SJCRH30 (cell line): Measurements from ENCODE around the gene SLC24A1. TPM values are rescaled to one million over a fixed set of nuclear protein-coding genes. Genes with fewer than 3 reads are reported as not detected.

ENCODE experiments used
- DNase-seq, 2 experiments: peaks; one replicate each; pipeline ENCODE4 v3.0.0-alpha.2; 2015 to 2020
- H3K27ac ChIP-seq: fragments of 250-450 bp; sonication (Bioruptor Pico); 2 replicates; pipeline ENCODE4 v1.5.1; 2020; ENCODE audit warnings: mild to moderate bottlenecking, moderate library complexity
- H3K27me3 ChIP-seq: fragments of 250-450 bp; sonication (Bioruptor Pico); 2 replicates; pipeline ENCODE4 v1.5.1; 2020; ENCODE audit warnings: mild to moderate bottlenecking, moderate library complexity
- H3K36me3 ChIP-seq: fragments of 250-450 bp; sonication (Bioruptor Pico); 2 replicates; pipeline ENCODE4 v1.5.1; 2020; ENCODE audit warnings: mild to moderate bottlenecking, moderate library complexity
- H3K4me1 ChIP-seq: fragments of 250-450 bp; sonication (Bioruptor Pico); 2 replicates; pipeline ENCODE4 v1.5.1; 2020; ENCODE audit warnings: mild to moderate bottlenecking, moderate library complexity
- H3K4me3 ChIP-seq: fragments of 250-450 bp; sonication (Bioruptor Pico); 2 replicates; pipeline ENCODE4 v1.5.1; 2020; ENCODE audit warnings: mild to moderate bottlenecking, moderate library complexity
- H3K9me3 ChIP-seq: fragments of 250-450 bp; sonication (Bioruptor Pico); replicated peaks from 2 replicates; pipeline ENCODE4 v1.5.1; 2020; ENCODE audit warnings: mild to moderate bottlenecking, moderate library complexity
- total RNA-seq: library from RNA; depleted of rRNA; stranded (reverse); fragments of >200 nt; shearing (Covaris generic); gene quantifications from 2 replicates; pipeline ENCODE4 v1.2.3, GENCODE V29; 2014; rRNA removed

The SLC24A1 gene
- 3.6 and 4.4 TPM in 2 replicates for total RNA-seq

- Histone ChIP-seq H3K4me1 (no peaks in the 10 kb centered on the region), H3K27ac (no peak within 1 kb of the TSS), H3K9me3 (no peaks in the 10 kb centered on the region), H3K4me3 (no peak within 1 kb of the TSS), H3K36me3 (no peaks in the 10 kb centered on the region), H3K27me3 (no peaks in the 10 kb centered on the region)
- no peak for DNase-seq
Observed at GRCh38 chr15:65621638-65622037, at the start of gene SLC24A1. Gene SLC24A1, plus strand, starts transcription at chr15:65621938. Its CDS starts 2,143 bp downstream, at chr15:65624081.

DNA sequence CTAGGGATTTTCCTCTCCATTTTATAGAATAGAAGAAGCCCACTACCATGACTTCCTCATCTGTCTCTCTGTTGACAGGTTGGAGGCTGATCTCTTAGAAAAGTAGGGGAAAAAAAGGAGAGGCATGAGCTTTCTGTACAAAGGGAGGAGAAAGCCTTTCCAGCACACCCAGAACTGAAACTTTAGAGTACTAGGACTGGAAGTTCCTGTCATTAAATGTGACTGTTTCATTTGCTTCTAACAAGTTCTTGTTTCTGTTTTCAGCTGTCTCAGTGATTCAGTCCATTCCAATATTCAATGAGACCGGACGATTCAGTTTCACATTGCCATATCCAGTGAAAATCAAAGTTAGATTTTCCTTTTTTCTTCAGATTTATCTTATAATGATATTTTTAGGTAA, 49.8 kb upstream of the SLC24A1 start:
- Histone ChIP-seq H3K4me1 (no peaks in the 10 kb centered on the region), H3K9me3 (no peaks in the 10 kb centered on the region), H3K36me3 (peaks cover 69% of the 10 kb centered on the region), H3K4me3 (no peak overlapping the region), H3K27me3 (no peaks in the 10 kb centered on the region), H3K27ac (no peak overlapping the region)
- no peak for DNase-seq

- Histone ChIP-seq H3K9me3 (no peaks in the 10 kb centered on the region), H3K4me1 (no peaks in the 10 kb centered on the region), H3K27ac (no peak overlapping the region), H3K27me3 (no peaks in the 10 kb centered on the region), H3K36me3 (peaks cover 46% of the 10 kb centered on the region), H3K4me3 (no peak overlapping the region)
- DNase-seq: no peak
Observed at GRCh38 chr15:65576664-65577063, 45.1 kb upstream of the SLC24A1 start.

DNA sequence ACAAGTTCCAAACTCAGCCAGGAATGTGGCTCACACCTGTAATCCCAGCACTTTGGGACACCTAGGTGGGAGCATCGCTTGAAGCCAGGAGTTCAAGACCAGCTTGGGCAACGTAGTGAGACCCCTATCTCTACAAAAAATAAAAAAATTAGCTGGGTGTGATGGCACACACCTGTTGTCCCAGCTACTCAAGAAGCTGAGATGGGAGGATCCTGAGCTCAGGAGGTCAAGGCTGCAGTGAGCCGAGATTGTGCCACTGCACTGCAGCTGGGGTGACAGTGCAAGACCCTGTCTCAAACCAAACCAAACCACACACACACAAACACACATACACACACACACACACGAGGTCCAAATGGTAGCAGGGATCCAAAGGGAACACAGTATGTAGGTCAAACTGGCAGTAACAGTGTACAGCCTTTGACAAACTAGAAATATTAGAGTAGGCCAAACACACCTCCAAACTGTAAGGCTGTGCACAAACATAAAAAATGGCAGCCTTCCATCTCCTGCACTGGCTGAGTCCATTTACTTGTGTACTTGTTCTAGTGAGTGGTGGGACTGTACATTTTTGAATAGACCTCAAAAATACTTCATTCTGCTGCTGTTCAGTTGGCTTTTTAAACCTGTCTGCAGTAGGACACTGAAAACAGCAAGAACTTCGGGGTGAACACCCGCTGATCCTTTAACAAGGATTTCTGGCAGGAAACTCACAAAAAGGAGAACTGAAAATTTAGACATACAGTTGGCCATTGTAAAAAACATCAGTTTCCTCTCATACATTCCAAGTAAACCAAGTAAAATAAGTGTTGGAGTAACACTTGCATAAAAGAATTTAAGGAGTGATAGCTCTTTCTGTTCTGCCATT, 44.4 kb upstream of the SLC24A1 start:
- DNase-seq: no peak
- no peak overlapping the region for H3K4me3 ChIP-seq
- H3K36me3 ChIP-seq: peaks cover 40% of the 10 kb centered on the region
- H3K9me3 ChIP-seq: no peaks in the 10 kb centered on the region
- H3K27me3 ChIP-seq: no peaks in the 10 kb centered on the region
- no peak overlapping the region for H3K27ac ChIP-seq
- H3K4me1 ChIP-seq: no peaks in the 10 kb centered on the region

GRCh38 chr15:65578904-65579728, 42.6 kb upstream of the SLC24A1 start:
- H3K36me3 ChIP-seq: peaks cover 43% of the 10 kb centered on the region

GRCh38 chr15:65579762-65580161, 42.0 kb upstream of the SLC24A1 start:
- Histone ChIP-seq H3K9me3 (no peaks in the 10 kb centered on the region), H3K4me3 (no peak overlapping the region), H3K27me3 (no peaks in the 10 kb centered on the region), H3K27ac (no peak overlapping the region), H3K36me3 (peaks cover 45% of the 10 kb centered on the region), H3K4me1 (peaks cover 13% of the 10 kb centered on the region)
- DNase-seq: no peak

More at GRCh38 chr15:65578904-65579728, 42.6 kb upstream of the SLC24A1 start:
- Histone ChIP-seq H3K4me3 (no peak overlapping the region), H3K9me3 (no peaks in the 10 kb centered on the region), H3K4me1 (peaks cover 12% of the 10 kb centered on the region), H3K27me3 (no peaks in the 10 kb centered on the region), H3K27ac (no peak overlapping the region)
- no peak for DNase-seq

GRCh38 chr15:65580287-65580686, 41.5 kb upstream of the SLC24A1 start:
- peaks cover 13% of the 10 kb centered on the region for H3K4me1 ChIP-seq
- H3K36me3 ChIP-seq: peaks cover 45% of the 10 kb centered on the region
- H3K9me3 ChIP-seq: no peaks in the 10 kb centered on the region
- H3K4me3 ChIP-seq: no peak overlapping the region
- DNase-seq: no peak
- H3K27me3 ChIP-seq: no peaks in the 10 kb centered on the region
- no peak overlapping the region for H3K27ac ChIP-seq

- peaks cover 13% of the 10 kb centered on the region for H3K4me1 ChIP-seq
- no peaks in the 10 kb centered on the region for H3K9me3 ChIP-seq
- H3K4me3 ChIP-seq: no peak overlapping the region
- H3K27ac ChIP-seq: peak overlapping the region; percentile 6; the same call in 1 of the 2 replicates
- peaks cover 27% of the 10 kb centered on the region for H3K36me3 ChIP-seq
- DNase-seq: peak; percentile 65 to 83
- H3K27me3 ChIP-seq: no peaks in the 10 kb centered on the region
Observed at GRCh38 chr15:65583701-65584100, 38.0 kb upstream of the SLC24A1 start.

- Histone ChIP-seq H3K27me3 (no peaks in the 10 kb centered on the region), H3K4me3 (no peak overlapping the region), H3K9me3 (no peaks in the 10 kb centered on the region), H3K27ac (no peak overlapping the region; the same call in 1 of the 2 replicates), H3K36me3 (peaks cover 24% of the 10 kb centered on the region), H3K4me1 (peaks cover 13% of the 10 kb centered on the region)
- DNase-seq: no peak
Observed at GRCh38 chr15:65584241-65584640, 37.5 kb upstream of the SLC24A1 start.

GRCh38 chr15:65587094-65587493, 34.6 kb upstream of the SLC24A1 start:
- no peak for DNase-seq
- H3K27me3 ChIP-seq: no peaks in the 10 kb centered on the region
- H3K9me3 ChIP-seq: no peaks in the 10 kb centered on the region
- H3K36me3 ChIP-seq: peaks cover 26% of the 10 kb centered on the region
- H3K27ac ChIP-seq: no peak overlapping the region
- peaks cover 13% of the 10 kb centered on the region for H3K4me1 ChIP-seq
- H3K4me3 ChIP-seq: no peak overlapping the region

DNA sequence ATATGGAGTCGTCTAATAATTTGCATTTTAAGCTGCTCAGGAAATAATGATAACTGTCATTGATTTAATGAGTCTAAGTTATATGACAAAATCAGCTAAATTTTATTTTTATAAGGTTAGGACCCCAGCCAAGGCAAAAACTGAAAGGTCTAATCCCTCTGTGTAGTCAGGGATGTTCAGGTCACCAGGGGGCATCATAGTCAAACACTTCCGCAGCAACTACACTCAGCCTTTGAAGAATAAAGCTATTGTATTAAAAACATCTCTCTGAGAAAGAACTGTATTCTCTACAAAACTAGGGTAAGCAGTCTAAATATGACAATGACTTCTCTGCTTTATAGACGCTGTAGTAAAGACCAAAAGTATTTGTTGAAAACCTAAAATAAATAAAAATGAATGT, 25.8 kb upstream of the SLC24A1 start:
- Histone ChIP-seq H3K27ac (no peak overlapping the region), H3K27me3 (no peaks in the 10 kb centered on the region), H3K9me3 (no peaks in the 10 kb centered on the region), H3K36me3 (peaks cover 47% of the 10 kb centered on the region), H3K4me1 (no peaks in the 10 kb centered on the region), H3K4me3 (no peak overlapping the region)
- peak; percentile 29 to 53 for DNase-seq

- H3K27ac ChIP-seq: no peak overlapping the region
- H3K27me3 ChIP-seq: no peaks in the 10 kb centered on the region
- H3K4me1 ChIP-seq: no peaks in the 10 kb centered on the region
- H3K4me3 ChIP-seq: no peak overlapping the region
- no peak for DNase-seq
- peaks cover 37% of the 10 kb centered on the region for H3K36me3 ChIP-seq
- H3K9me3 ChIP-seq: no peaks in the 10 kb centered on the region
Observed at GRCh38 chr15:65598468-65598867, 23.3 kb upstream of the SLC24A1 start.

- Histone ChIP-seq H3K9me3 (no peaks in the 10 kb centered on the region), H3K27me3 (no peaks in the 10 kb centered on the region), H3K27ac (no peak overlapping the region), H3K4me3 (no peak overlapping the region), H3K4me1 (no peaks in the 10 kb centered on the region), H3K36me3 (peaks cover 34% of the 10 kb centered on the region)
- DNase-seq: no peak
Observed at GRCh38 chr15:65599677-65600076, 22.1 kb upstream of the SLC24A1 start.

DNA sequence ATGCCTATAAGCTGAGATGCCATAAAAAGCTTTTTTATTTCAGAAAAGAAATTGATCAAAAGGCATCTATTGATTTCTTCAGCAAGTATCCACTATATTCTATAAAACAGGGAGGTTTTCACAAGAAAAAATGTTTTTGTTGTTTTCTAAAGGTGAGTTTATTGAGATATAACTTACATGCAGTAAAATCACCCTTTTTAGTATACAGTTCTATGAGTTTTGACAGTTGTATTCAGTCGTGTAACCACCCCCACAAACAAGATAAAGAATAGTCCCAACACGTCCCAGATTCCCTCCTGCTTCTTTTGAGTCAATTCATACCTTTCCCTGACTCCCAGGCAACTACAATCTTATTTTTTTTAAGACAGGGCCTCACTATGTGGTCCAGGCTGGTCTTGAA, 18.6 kb upstream of the SLC24A1 start:
- peaks cover 21% of the 10 kb centered on the region for H3K36me3 ChIP-seq
- no peak overlapping the region for H3K4me3 ChIP-seq

DNA sequence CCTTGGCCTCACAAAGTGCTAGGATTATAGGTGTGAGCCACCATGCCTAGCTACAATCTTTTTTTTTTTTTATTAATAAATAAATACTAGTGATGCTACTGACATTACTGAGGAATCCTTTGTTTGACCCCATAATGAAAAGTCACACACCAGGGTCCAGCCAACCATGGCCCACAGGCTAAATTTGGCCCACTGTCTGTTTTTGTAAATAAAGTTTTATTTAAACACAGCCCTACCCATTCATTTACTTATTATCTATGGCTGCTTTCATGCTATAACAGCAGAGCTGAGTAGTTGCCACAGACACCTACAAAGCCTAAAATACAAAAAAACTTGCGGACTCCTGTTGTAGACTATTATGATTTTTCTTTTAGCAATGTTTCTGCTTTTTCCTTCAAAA, 18.2 kb upstream of the SLC24A1 start:
- no peak overlapping the region for H3K27ac ChIP-seq
- H3K4me1 ChIP-seq: no peaks in the 10 kb centered on the region
- no peaks in the 10 kb centered on the region for H3K9me3 ChIP-seq
- no peaks in the 10 kb centered on the region for H3K27me3 ChIP-seq
- H3K4me3 ChIP-seq: no peak overlapping the region
- peaks cover 17% of the 10 kb centered on the region for H3K36me3 ChIP-seq
- DNase-seq: no peak

More for the DNA sequence above, 18.6 kb upstream of the SLC24A1 start:
- Histone ChIP-seq H3K27ac (no peak overlapping the region), H3K4me1 (no peaks in the 10 kb centered on the region), H3K27me3 (no peaks in the 10 kb centered on the region), H3K9me3 (no peaks in the 10 kb centered on the region)
- DNase-seq: no peak
